Chondrocyte (in vitro differentiated cells): ENCODE results near the gene RGS9BP. TPM values are rescaled to one million over a fixed set of nuclear protein-coding genes. Genes with fewer than 3 reads are reported as not detected.

Source experiments
- DNase-seq: peaks from one replicate; pipeline ENCODE4 v3.0.0; 2021; ENCODE audit warnings: mixed read lengths, low spot score
- H3K27ac Mint-ChIP-seq: one replicate; pipeline ENCODE4 v1.8.0; 2021; ENCODE audit warnings: mild to moderate bottlenecking, moderate library complexity, mixed read lengths; ENCODE audit not compliant: unreplicated experiment
- H3K27me3 Mint-ChIP-seq: 2 replicates; pipeline ENCODE4 v1.8.0; 2021; ENCODE audit warnings: low read depth, mixed read lengths
- H3K36me3 Mint-ChIP-seq: 2 replicates; pipeline ENCODE4 v1.8.0; 2021; ENCODE audit warnings: low read depth, mixed read lengths
- H3K4me1 Mint-ChIP-seq: 2 replicates; pipeline ENCODE4 v1.8.0; 2021; ENCODE audit warnings: low read depth, mild to moderate bottlenecking, mixed read lengths
- H3K4me3 Mint-ChIP-seq: one replicate; pipeline ENCODE4 v1.8.0; 2021; ENCODE audit warnings: mild to moderate bottlenecking, moderate library complexity, mixed read lengths; ENCODE audit not compliant: unreplicated experiment
- H3K9me3 Mint-ChIP-seq: 2 replicates; pipeline ENCODE4 v1.8.0; 2021; ENCODE audit warnings: low read depth, mixed read lengths
- CTCF ChIP-seq: fragments of 200-600 bp; sonication (generic); IDR thresholded peaks from 2 replicates; pipeline ENCODE4 v1.5.0; 2021; ENCODE audit warnings: antibody characterized with exemption, mild to moderate bottlenecking, moderate library complexity
- total RNA-seq: library from RNA; stranded (reverse); gene quantifications from 3 replicates; pipeline ENCODE4 v1.2.1, GENCODE V29; 2021

The RGS9BP gene
- total RNA-seq, 1 donor from 2014 or later: 0.90 TPM

- Mint-ChIP-seq H3K27ac (no peak overlapping the region), H3K9me3 (no peaks in the 10 kb centered on the region), H3K27me3 (no peaks in the 10 kb centered on the region), H3K4me1 (no peaks in the 10 kb centered on the region), H3K36me3 (no peaks in the 10 kb centered on the region), H3K4me3 (no peak overlapping the region)
- DNase-seq: no peak
- no peak for TF ChIP-seq CTCF
Observed at GRCh38 chr19:32658075-32658474, 17.6 kb upstream of the RGS9BP start.

GRCh38 chr19:32658527-32658926 lies 17.1 kb upstream of the RGS9BP start:
- H3K4me1 Mint-ChIP-seq: no peaks in the 10 kb centered on the region
- H3K27me3 Mint-ChIP-seq: no peaks in the 10 kb centered on the region
- H3K4me3 Mint-ChIP-seq: no peak overlapping the region
- H3K36me3 Mint-ChIP-seq: no peaks in the 10 kb centered on the region
- no peak for TF ChIP-seq CTCF
- H3K27ac Mint-ChIP-seq: no peak overlapping the region
- no peak for DNase-seq
- H3K9me3 Mint-ChIP-seq: no peaks in the 10 kb centered on the region

- Mint-ChIP-seq H3K36me3 (no peaks in the 10 kb centered on the region), H3K4me1 (no peaks in the 10 kb centered on the region), H3K4me3 (no peak overlapping the region), H3K27ac (no peak overlapping the region), H3K9me3 (no peaks in the 10 kb centered on the region), H3K27me3 (no peaks in the 10 kb centered on the region)
- no peak for TF ChIP-seq CTCF
- DNase-seq: no peak
Observed at GRCh38 chr19:32661318-32661717, 14.3 kb upstream of the RGS9BP start.

GRCh38 chr19:32662186-32662585 lies 13.5 kb upstream of the RGS9BP start:
- Mint-ChIP-seq H3K4me3 (no peak overlapping the region), H3K4me1 (no peaks in the 10 kb centered on the region), H3K27ac (no peak overlapping the region), H3K27me3 (no peaks in the 10 kb centered on the region), H3K9me3 (no peaks in the 10 kb centered on the region), H3K36me3 (no peaks in the 10 kb centered on the region)
- TF ChIP-seq CTCF: no peak
- DNase-seq: no peak

GRCh38 chr19:32666084-32666483 lies 9.6 kb upstream of the RGS9BP start:
- peaks cover 10% of the 10 kb centered on the region for H3K4me1 Mint-ChIP-seq
- H3K4me3 Mint-ChIP-seq: no peak overlapping the region
- H3K36me3 Mint-ChIP-seq: no peaks in the 10 kb centered on the region

More at GRCh38 chr19:32666084-32666483, 9.6 kb upstream of the RGS9BP start:
- no peak for TF ChIP-seq CTCF
- Mint-ChIP-seq H3K27me3 (no peaks in the 10 kb centered on the region), H3K9me3 (no peaks in the 10 kb centered on the region), H3K27ac (no peak overlapping the region)
- DNase-seq: no peak
